H1 (cell line): ENCODE results near the gene SLIT2. TPM values are rescaled to one million over a fixed set of nuclear protein-coding genes. Genes with fewer than 3 reads are reported as not detected.
A peak's percentile ranks its signal among the peaks of the same experiment; 100 is the strongest.

Source experiments
- CTCF ChIA-PET: fragments of 300-600 bp; sonication (Branson Sonifier 250); formaldehyde crosslinking; loops from one replicate; lab custom pipeline; 2021; ENCODE audit not compliant: partially characterized antibody; lab: Charles Lee
- POLR2A ChIA-PET: fragments of 300-600 bp; sonication (Branson Sonifier 250); formaldehyde crosslinking; loops from one replicate; lab custom pipeline; 2021; ENCODE audit warnings: inconsistent platforms; ENCODE audit not compliant: partially characterized antibody; lab: Charles Lee
- DNase-seq, 2 experiments: peaks; one replicate each; pipeline versions ENCODE4 v3.0.0 to v3.0.0-alpha.2; 2010 to 2022; ENCODE audit warnings: low spot score in 2 of 2, low read depth in 1 of 2, mixed read lengths in 1 of 2
- FAIRE-seq: peaks from 2 replicates; lab custom pipeline; 2011; peaks lifted over from hg19 to GRCh38; lab: Jason Lieb, UNC
- H2AFZ ChIP-seq: 2 replicates; pipeline ENCODE4 v1.8.1; 2012; ENCODE audit warnings: low read length, inconsistent platforms
- H2AK5ac ChIP-seq: 2 replicates; pipeline ENCODE4 v1.6.1; 2013; ENCODE audit warnings: low read depth, low read length
- H2BK120ac ChIP-seq: replicated peaks from 2 replicates; pipeline ENCODE3; 2013; ENCODE audit warnings: low read depth, low read length, inconsistent platforms
- H2BK12ac ChIP-seq: 2 replicates; pipeline ENCODE4 v1.6.1; 2013; ENCODE audit warnings: low read depth, low read length
- H2BK15ac ChIP-seq: 2 replicates; pipeline ENCODE4 v1.6.1; 2013; ENCODE audit warnings: low read length
- H2BK20ac ChIP-seq: 2 replicates; pipeline ENCODE4 v1.6.1; 2013; ENCODE audit warnings: low read length
- H2BK5ac ChIP-seq: 2 replicates; pipeline ENCODE4 v1.6.1; 2013; ENCODE audit warnings: low read depth, low read length
- H3K14ac ChIP-seq: 2 replicates; pipeline ENCODE4 v1.6.1; 2013; ENCODE audit warnings: inconsistent platforms; ENCODE audit not compliant: insufficient read length
- H3K18ac ChIP-seq: 2 replicates; pipeline ENCODE4 v1.6.1; 2013; ENCODE audit warnings: low read length; ENCODE audit errors: extremely low read depth
- H3K23ac ChIP-seq: 2 replicates; pipeline ENCODE4 v1.6.1; 2013; ENCODE audit warnings: inconsistent platforms; ENCODE audit not compliant: insufficient read length
- H3K23me2 ChIP-seq: 2 replicates; pipeline ENCODE4 v1.6.1; 2013; ENCODE audit warnings: low read depth, low read length
- H3K27ac ChIP-seq: 2 replicates; pipeline ENCODE4 v1.6.1; 2011; ENCODE audit warnings: low read depth, low read length, inconsistent platforms
- H3K27me3 ChIP-seq, 4 experiments: replicated peaks in 1 of 4; 1 replicate in 1 of 4; 2 replicates in 3 of 4; pipeline versions ENCODE4 v1.6.1 to v1.8.1; 2011 to 2013; ENCODE audit warnings: low read length in 3 of 4, mild to moderate bottlenecking in 3 of 4, inconsistent platforms in 2 of 4, mixed read lengths in 2 of 4, moderate library complexity in 1 of 4; ENCODE audit not compliant: control insufficient read depth in 3 of 4, insufficient read depth in 3 of 4; ENCODE audit errors: extremely low read depth in 1 of 4
- H3K36me3 ChIP-seq, 4 experiments: 2 replicates each; pipeline versions ENCODE4 v1.6.1 to v1.8.1; 2011 to 2013; ENCODE audit warnings: mild to moderate bottlenecking in 4 of 4, low read length in 3 of 4, moderate library complexity in 2 of 4, control low read depth in 1 of 4, inconsistent platforms in 1 of 4; ENCODE audit not compliant: insufficient read depth in 4 of 4, control insufficient read depth in 2 of 4
- H3K4ac ChIP-seq: replicated peaks from 2 replicates; pipeline ENCODE3; 2013; ENCODE audit warnings: low read length, low read depth, mixed read lengths, inconsistent platforms; ENCODE audit not compliant: insufficient read length
- H3K4me1 ChIP-seq, 4 experiments: replicated peaks in 1 of 4; 1 replicate in 1 of 4; 2 replicates in 3 of 4; pipeline versions ENCODE4 v1.6.1 to v1.8.1; 2011 to 2013; ENCODE audit warnings: low read length in 3 of 4, inconsistent platforms in 2 of 4, mixed read lengths in 1 of 4; ENCODE audit not compliant: insufficient read depth in 4 of 4, control insufficient read depth in 3 of 4
- H3K4me2 ChIP-seq, 2 experiments: 2 replicates each; pipeline versions ENCODE4 v1.6.1 to v1.8.1; 2011 to 2013; ENCODE audit warnings: low read depth in 2 of 2, low read length in 2 of 2, control low read depth in 1 of 2, inconsistent platforms in 1 of 2, mild to moderate bottlenecking in 1 of 2; ENCODE audit not compliant: insufficient read depth in 1 of 2
- H3K4me3 ChIP-seq, 4 experiments: fragments of 200-600, 300-600 bp in 1 of 4; sonication (generic), shearing (Covaris generic), sonication (Bioruptor Twin) in 1 of 4; 2 replicates each; pipeline versions ENCODE4 v1.5.1 to v1.8.1; 2011 to 2016; ENCODE audit warnings: low read length in 4 of 4, low read depth in 3 of 4, control low read depth in 2 of 4, inconsistent platforms in 2 of 4, mild to moderate bottlenecking in 2 of 4, mixed read lengths in 1 of 4, moderate library complexity in 1 of 4; ENCODE audit not compliant: insufficient read depth in 2 of 4; ENCODE audit errors: extremely low read depth in 1 of 4
- H3K56ac ChIP-seq: replicated peaks from 2 replicates; pipeline ENCODE3; 2013; ENCODE audit warnings: low read depth, mild to moderate bottlenecking, mixed read lengths, low read length, inconsistent platforms; ENCODE audit not compliant: insufficient read length
- H3K79me1 ChIP-seq: 2 replicates; pipeline ENCODE4 v1.6.1; 2013; ENCODE audit warnings: low read depth, low read length, control low read depth
- H3K79me2 ChIP-seq, 2 experiments: 2 replicates each; pipeline versions ENCODE4 v1.6.1 to v1.8.1; 2012 to 2013; ENCODE audit warnings: low read length in 2 of 2, mild to moderate bottlenecking in 2 of 2, inconsistent platforms in 1 of 2; ENCODE audit not compliant: insufficient read depth in 2 of 2, control insufficient read depth in 1 of 2
- H3K9ac ChIP-seq, 4 experiments: replicated peaks in 1 of 4; 1 replicate in 1 of 4; 2 replicates in 3 of 4; pipeline versions ENCODE4 v1.6.1 to v1.8.1; 2011 to 2013; ENCODE audit warnings: low read depth in 3 of 4, low read length in 3 of 4, control low read depth in 2 of 4, mild to moderate bottlenecking in 2 of 4, moderate library complexity in 2 of 4, inconsistent platforms in 1 of 4; ENCODE audit errors: extremely low read depth in 1 of 4
- H3K9me3 ChIP-seq, 2 experiments: 2 replicates each; pipeline versions ENCODE4 v1.6.1 to v1.8.1; 2012 to 2013; ENCODE audit warnings: mild to moderate bottlenecking in 2 of 2, moderate library complexity in 2 of 2, control low read depth in 1 of 2, inconsistent platforms in 1 of 2, low read depth in 1 of 2, low read length in 1 of 2, mixed read lengths in 1 of 2; ENCODE audit not compliant: insufficient read depth in 2 of 2
- H4K20me1 ChIP-seq, 2 experiments: replicated peaks in 1 of 2; 2 replicates each; pipeline versions ENCODE3 to v1.8.1; 2011 to 2013; ENCODE audit warnings: inconsistent platforms in 2 of 2, low read length in 2 of 2, mild to moderate bottlenecking in 1 of 2; ENCODE audit not compliant: insufficient read depth in 2 of 2, control insufficient read depth in 1 of 2
- H4K5ac ChIP-seq: 2 replicates; pipeline ENCODE4 v1.6.1; 2013; ENCODE audit warnings: low read length, low read depth, mixed read lengths, inconsistent platforms; ENCODE audit not compliant: insufficient read length
- H4K8ac ChIP-seq: 2 replicates; pipeline ENCODE4 v1.8.0; 2013; ENCODE audit warnings: mild to moderate bottlenecking, moderate library complexity, low read length, inconsistent platforms; ENCODE audit not compliant: insufficient read depth; ENCODE audit errors: extremely low read depth
- H4K91ac ChIP-seq: replicated peaks from 2 replicates; pipeline ENCODE3; 2013; ENCODE audit warnings: low read length, mixed read lengths, inconsistent platforms; ENCODE audit not compliant: insufficient read length
- CREB1 ChIP-seq: IDR thresholded peaks from 2 replicates; pipeline ENCODE4 v1.6.1; 2012; ENCODE audit warnings: inconsistent platforms
- KDM4A ChIP-seq: IDR thresholded peaks from one replicate; pipeline ENCODE4 v1.7.1; 2012; ENCODE audit warnings: low read depth, mild to moderate bottlenecking, moderate library complexity, low read length, inconsistent platforms; ENCODE audit not compliant: severe bottlenecking
- MAFK ChIP-seq: IDR thresholded peaks from 2 replicates; pipeline ENCODE4 v1.6.1; 2012; ENCODE audit warnings: low read depth, mild to moderate bottlenecking, improper control_type of control experiment, low read length
- MAX ChIP-seq: IDR thresholded peaks from 2 replicates; pipeline ENCODE4 v1.6.1; 2012; ENCODE audit warnings: inconsistent platforms
- POU5F1 ChIP-seq: IDR thresholded peaks from 2 replicates; pipeline ENCODE4 v1.6.1; 2011; ENCODE audit warnings: low read depth, mild to moderate bottlenecking, low read length, moderate library complexity
- RAD21 ChIP-seq, 2 experiments: IDR thresholded peaks in 1 of 2; conservative IDR thresholded peaks in 1 of 2; 2 replicates each; pipeline ENCODE4 v1.6.1; 2011; ENCODE audit warnings: low read depth in 2 of 2, low read length in 2 of 2, improper control_type of control experiment in 1 of 2, inconsistent platforms in 1 of 2, mild to moderate bottlenecking in 1 of 2, moderate library complexity in 1 of 2
- RBBP5 ChIP-seq: IDR thresholded peaks from 2 replicates; pipeline ENCODE4 v1.7.1; 2012; ENCODE audit warnings: low read depth, mild to moderate bottlenecking, inconsistent platforms, low read length, moderate library complexity, borderline replicate concordance
- SIX5 ChIP-seq: IDR thresholded peaks from 2 replicates; pipeline ENCODE4 v1.6.1; 2011; ENCODE audit warnings: mild to moderate bottlenecking, low read depth, low read length
- SP4 ChIP-seq: IDR thresholded peaks from 2 replicates; pipeline ENCODE4 v1.6.1; 2012; ENCODE audit warnings: low read length, inconsistent platforms
- TAF7 ChIP-seq: optimal IDR thresholded peaks from 2 replicates; pipeline ENCODE3; 2011; ENCODE audit warnings: low read depth, mild to moderate bottlenecking, inconsistent platforms, low read length, moderate library complexity, borderline replicate concordance
- TEAD4 ChIP-seq: IDR thresholded peaks from 2 replicates; pipeline ENCODE4 v1.6.1; 2012; ENCODE audit warnings: low read depth, low read length, inconsistent platforms, mixed read lengths
- WGBS, 2 experiments: shearing (Covaris generic) in 1 of 2; methylation state at CpG; one replicate each; pipeline versions ENCODE4 v1.1.6 to v1.1.7; 2013 to 2015; ENCODE audit warnings: low lambda C conversion rate in 2 of 2, mixed read lengths in 2 of 2, inconsistent platforms in 1 of 2, low coverage in 1 of 2, missing lambda C conversion rate in 1 of 2; ENCODE audit not compliant: insufficient replicate concordance in 2 of 2, insufficient coverage in 1 of 2, insufficient read length in 1 of 2; ENCODE audit errors: extremely low coverage in 1 of 2, missing lambda C conversion rate in 1 of 2; 5-methylcytosine and 5-hydroxymethylcytosine counted together
- polyA plus RNA-seq, 7 experiments: library from polyadenylated mRNA; depleted of rRNA in 3 of 7; stranded (reverse) in 5 of 7; unstranded in 2 of 7; fragments of >200 nt in 5 of 7; fragments of 200-250 nt in 2 of 7; gene quantifications; 1 replicate in 5 of 7; 2 replicates in 1 of 7; 4 replicates in 1 of 7; pipeline versions ENCODE4 v1.2.1 to v1.2.3, GENCODE V29; 2011 to 2013; ENCODE audit warnings: missing spikeins in 2 of 7, mixed read lengths in 2 of 7
- total RNA-seq: library from RNA; stranded (reverse); fragmentation: NEBNext Ultra II Directional; extraction: Animal tissue kit (Norgen Biotek cat#: 25700); gene quantifications from 2 replicates; pipeline ENCODE4 v1.2.1, GENCODE V29; 2021

Gene SLIT2
- total and polyA plus RNA-seq, 2 of the 8 experiments (the other 6 are each of a cell fraction or from before 2014, with no cell fraction given) = 2.0 to 13.7 TPM

- H3K27me3 ChIP-seq = peaks cover 31 to 61% (median 48%) of the 10 kb centered on the region in 4 experiments
- H2BK15ac ChIP-seq = 0 out of 2 replicates have a peak overlapping the region, but pooled peaks have one; percentile 29
- H3K79me2 ChIP-seq = no peaks in the 10 kb centered on the region
- H3K36me3 ChIP-seq = no peaks in the 10 kb centered on the region
- no peak overlapping the region for H2AK5ac ChIP-seq
- no peaks in the 10 kb centered on the region for H3K9me3 ChIP-seq
- H2BK12ac ChIP-seq = 0 out of 2 replicates have a peak overlapping the region, but pooled peaks have one; percentile 27
- no peak overlapping the region; the same call in 1 of the 2 replicates for H2AFZ ChIP-seq
- 3% methylated on average over 62 of the region's 72 CpGs; no CpG with 5 or more reads in 1 of the 2 experiments for WGBS, 2 experiments
- H4K20me1 ChIP-seq = peaks cover 18 to 25% of the 10 kb centered on the region in 2 experiments
- H4K91ac ChIP-seq = no peak overlapping the region
- peaks cover 2 to 27% (median 16%) of the 10 kb centered on the region in 4 experiments; a peak in 6 of 7 replicates for H3K4me1 ChIP-seq
- ChIA-PET POLR2A (interaction anchor here (0.8 to 3.6 kb wide), 3 partner anchors 11 to 29 kb away, joined by 3 to 19 read pairs (median 10); no protein-coding TSS in a partner anchor), CTCF (interaction anchor here (1.5 kb wide), 1 partner anchor 10 kb away, joined by 3 read pairs; no protein-coding TSS in a partner anchor)
- no peak overlapping the region for H4K5ac ChIP-seq
- H3K23ac ChIP-seq = no peak overlapping the region
- H4K8ac ChIP-seq = peak overlapping the region; percentile 81; the same call in 1 of the 2 replicates
- peak overlapping the region in 3 of 4 experiments; percentile 35 to 42 (median 42); a peak in 3 of 7 replicates for H3K9ac ChIP-seq
- peak overlapping the region; percentile 48 to 83 (median 70) for H3K4me3 ChIP-seq
- no peak overlapping the region for H3K4ac ChIP-seq
- FAIRE-seq (no peak), DNase-seq (no peak)
- peak overlapping the region; percentile 94 to 99 for H3K4me2 ChIP-seq
- no peak overlapping the region for H2BK120ac ChIP-seq
- H2BK5ac ChIP-seq = no peak overlapping the region; the same call in 1 of the 2 replicates
- H3K23me2 ChIP-seq = peaks cover 33% of the 10 kb centered on the region
- no peaks in the 10 kb centered on the region for H3K79me1 ChIP-seq
- no peak overlapping the region for H3K14ac ChIP-seq
- H2BK20ac ChIP-seq = no peak overlapping the region
- H3K18ac ChIP-seq = no peak overlapping the region; the same call in 1 of the 2 replicates
- H3K56ac ChIP-seq = no peak overlapping the region
- H3K27ac ChIP-seq = no peak overlapping the region
- no peak for TF ChIP-seq CREB1
- 0 out of 2 replicates have a peak, but pooled peaks have one; percentile 32 for TF ChIP-seq RBBP5
- no peak for TF ChIP-seq RAD21 (IDR thresholded peaks at IDR 0.05 in 1 of 2, conservative IDR thresholded peaks at IDR 0.05 in 1 of 2; ENCODE audit: low read depth in 2 of 2, low read length in 2 of 2)
- TF ChIP-seq KDM4A = peak; percentile 85
- peak; percentile 99 for TF ChIP-seq MAX
- TF ChIP-seq SP4 = no peak
- TF ChIP-seq POU5F1 = no peak
- no peak for TF ChIP-seq MAFK
- TF ChIP-seq TEAD4 = no peak
- TF ChIP-seq TAF7 = no peak
- TF ChIP-seq SIX5 = no peak
Observed at GRCh38 chr4:20254511-20255250, 3.0 kb downstream of the SLIT2 start.
